GM12865 (cell line): Measurements from ENCODE around the gene GAB2.
A peak's percentile ranks its signal among the peaks of the same experiment; 100 is the strongest.

Experiments
- DNase-seq: peaks from one replicate; pipeline ENCODE4 v3.0.0; 2010; ENCODE audit warnings: low read depth
- H3K4me3 ChIP-seq: 2 replicates; pipeline ENCODE4 v1.5.1; 2011; ENCODE audit warnings: mild to moderate bottlenecking, low read depth, low read length, control low read depth
- TF ChIP-seq, protein P1 (sequence below): IDR thresholded peaks from 2 replicates; pipeline ENCODE4 v1.5.1; 2011; ENCODE audit warnings: low read length, control low read depth, low read depth, inconsistent platforms; ENCODE audit not compliant: insufficient read depth; ENCODE audit errors: missing control alignments

The GAB2 gene

DNA sequence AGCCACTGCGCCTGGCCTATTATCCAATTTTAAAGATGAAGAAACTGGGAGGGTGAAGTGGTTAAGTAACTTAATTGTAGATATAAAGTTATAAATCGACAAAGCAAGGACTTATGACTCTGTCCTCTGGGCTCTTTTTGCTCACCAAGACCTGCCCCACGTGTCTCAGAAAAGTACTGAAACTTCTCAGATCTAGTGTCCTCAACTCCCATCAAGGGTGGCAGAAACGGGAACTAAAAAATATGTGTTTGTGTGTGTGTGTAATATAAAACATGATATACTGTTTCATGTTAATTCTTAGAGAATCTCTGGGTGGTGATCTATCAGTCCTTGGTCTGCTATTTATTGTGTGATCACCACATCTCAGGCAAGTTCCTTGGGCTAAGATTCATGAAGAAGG is 104.9 kb downstream of the GAB2 start:
- TF ChIP-seq, protein P1, sequence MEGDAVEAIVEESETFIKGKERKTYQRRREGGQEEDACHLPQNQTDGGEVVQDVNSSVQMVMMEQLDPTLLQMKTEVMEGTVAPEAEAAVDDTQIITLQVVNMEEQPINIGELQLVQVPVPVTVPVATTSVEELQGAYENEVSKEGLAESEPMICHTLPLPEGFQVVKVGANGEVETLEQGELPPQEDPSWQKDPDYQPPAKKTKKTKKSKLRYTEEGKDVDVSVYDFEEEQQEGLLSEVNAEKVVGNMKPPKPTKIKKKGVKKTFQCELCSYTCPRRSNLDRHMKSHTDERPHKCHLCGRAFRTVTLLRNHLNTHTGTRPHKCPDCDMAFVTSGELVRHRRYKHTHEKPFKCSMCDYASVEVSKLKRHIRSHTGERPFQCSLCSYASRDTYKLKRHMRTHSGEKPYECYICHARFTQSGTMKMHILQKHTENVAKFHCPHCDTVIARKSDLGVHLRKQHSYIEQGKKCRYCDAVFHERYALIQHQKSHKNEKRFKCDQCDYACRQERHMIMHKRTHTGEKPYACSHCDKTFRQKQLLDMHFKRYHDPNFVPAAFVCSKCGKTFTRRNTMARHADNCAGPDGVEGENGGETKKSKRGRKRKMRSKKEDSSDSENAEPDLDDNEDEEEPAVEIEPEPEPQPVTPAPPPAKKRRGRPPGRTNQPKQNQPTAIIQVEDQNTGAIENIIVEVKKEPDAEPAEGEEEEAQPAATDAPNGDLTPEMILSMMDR = no peak
- H3K4me3 ChIP-seq = no peak overlapping the region
- DNase-seq = peak; percentile 69

DNA sequence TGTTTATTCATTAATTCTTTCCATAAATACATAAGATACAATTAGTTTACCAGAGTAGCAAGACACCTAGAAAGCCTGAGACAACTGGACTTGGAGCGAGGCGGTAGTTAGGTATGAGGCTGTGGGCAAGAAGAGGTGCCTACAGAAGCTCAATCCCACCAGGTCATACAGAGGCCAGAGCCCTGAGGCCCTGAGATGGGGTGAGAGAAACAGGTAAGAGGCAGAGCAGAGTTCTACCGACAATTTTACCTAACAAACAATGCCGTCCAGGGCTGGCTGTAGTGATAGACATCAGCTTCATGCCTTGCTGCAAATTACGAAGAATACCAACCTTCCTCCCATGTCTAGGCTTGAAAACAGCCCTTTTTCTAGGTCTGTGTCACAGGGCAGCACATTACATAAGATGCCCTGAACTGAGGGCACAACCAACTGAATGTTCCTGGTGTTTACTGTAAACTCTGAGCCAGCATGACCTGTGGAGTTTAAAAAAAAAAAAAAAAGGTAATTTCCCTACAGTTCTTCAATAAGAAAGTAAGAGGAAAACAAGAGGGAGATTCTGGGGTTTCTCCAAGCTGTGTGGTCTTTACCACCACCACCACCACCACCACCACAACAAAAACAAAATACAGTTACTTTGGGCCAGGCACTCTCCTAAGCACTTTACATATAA is 105.8 kb downstream of the GAB2 start:
- no peak overlapping the region for H3K4me3 ChIP-seq
- TF ChIP-seq, protein P1 = no peak
- DNase-seq = no peak

DNA sequence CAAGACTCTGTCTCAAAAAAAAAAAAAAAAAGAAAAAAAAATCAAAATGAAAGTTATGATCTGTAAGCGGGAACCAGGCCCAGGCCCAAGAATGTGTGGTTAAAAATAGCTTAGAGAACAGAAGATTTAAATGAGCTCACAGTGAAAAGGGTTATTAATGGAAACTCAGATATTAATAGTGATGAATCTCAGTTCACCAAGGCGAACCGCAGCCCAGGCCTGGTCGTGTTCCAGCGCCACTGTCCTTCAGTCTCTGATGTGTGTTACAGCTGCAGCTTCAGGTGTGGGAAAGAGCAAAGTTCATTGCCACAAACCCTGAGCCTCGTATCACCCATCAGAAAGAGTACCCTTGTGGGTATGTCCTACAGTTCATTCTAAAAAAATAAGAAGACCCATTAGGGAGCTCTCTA is 107.1 kb downstream of the GAB2 start:
- no peak overlapping the region for H3K4me3 ChIP-seq
- DNase-seq = peak; percentile 83

DNA sequence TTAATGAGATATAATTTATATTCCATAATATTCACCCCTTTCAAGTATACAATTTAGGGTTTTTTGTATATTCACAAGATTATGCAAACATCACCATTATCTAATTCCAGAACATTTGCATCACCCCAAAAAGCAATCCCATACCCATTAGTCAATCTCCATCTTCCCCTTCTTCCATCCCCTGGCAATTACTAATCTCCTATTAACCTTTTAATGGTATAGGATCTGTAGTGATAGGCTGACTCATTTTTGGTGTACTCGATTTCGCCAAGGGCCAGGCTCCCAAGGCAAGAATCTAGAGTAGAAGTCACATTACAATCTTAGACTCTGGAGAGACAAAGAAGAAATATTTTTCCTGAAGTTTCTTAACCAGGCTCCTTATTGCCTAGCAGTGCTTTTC is 113.4 kb downstream of the GAB2 start:
- DNase-seq = no peak
- TF ChIP-seq, protein P1 = no peak
- no peak overlapping the region for H3K4me3 ChIP-seq

More for the DNA sequence above, 107.1 kb downstream of the GAB2 start:
- TF ChIP-seq, protein P1 = no peak

DNA sequence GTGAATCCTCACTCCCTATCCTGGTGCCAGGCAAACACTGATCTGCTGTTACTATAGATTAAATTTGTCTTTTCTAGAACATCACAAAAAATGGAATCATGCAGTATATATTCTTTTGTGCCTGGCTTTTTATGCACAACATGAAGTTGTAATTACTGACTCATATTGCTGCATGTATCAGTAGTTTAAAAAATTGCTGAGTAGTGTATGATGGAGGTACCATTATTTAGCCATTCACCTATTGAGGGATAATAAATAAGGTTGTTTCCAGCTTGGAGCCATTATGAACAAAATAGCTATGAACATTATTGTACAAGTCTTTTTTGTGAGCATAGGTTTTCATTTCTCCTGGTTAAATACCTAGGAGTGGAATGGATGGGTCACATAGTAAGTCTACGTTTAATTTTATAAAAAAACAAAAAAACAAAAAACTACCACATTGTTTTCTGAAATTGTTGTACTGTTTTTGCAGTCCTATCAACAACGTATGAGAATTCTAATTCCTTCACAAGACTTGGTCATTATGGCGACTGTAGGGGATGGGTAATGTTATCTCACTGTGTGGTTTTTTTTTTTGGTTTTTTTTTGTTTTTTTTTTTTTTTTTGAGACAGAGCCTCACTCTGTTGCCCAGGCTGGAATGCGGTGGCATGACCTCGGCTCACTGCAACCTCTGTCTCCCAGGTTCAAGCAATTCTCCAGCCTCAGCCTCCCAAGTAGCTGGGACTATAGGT is 117.3 kb downstream of the GAB2 start:
- DNase-seq = no peak
- H3K4me3 ChIP-seq = no peak overlapping the region
- TF ChIP-seq, protein P1 = no peak

DNA sequence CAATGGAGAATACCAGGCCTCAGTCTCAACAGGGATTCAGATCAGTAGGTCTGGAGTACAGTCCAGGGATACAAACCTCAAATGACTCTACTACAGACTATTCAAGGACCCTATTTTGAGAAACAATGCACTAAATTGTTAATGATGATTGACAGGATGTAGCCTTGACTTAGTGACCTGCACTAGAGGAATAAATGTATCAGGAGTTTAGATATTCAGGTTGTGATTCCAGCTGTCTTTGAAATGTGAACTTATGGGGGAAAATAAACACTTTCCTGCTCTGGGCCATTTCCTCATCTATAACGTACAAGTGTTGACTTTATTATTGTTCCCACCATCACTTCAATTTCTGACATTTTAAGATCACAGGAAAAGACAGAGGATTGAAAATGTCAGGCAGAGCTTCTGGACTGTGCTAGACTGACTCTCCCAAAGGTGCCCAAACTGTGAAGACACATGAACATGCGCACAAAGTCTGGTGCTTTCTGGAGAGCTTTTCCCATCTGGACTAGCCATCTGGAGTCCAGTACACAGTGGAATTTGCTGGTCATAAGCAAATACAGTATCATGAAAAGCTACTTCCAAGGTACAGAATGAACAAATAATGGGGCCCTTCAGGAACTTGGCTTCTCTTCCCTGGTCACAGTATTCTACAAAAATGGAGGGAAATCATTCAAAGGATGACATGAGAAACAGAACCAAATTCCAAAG is 118.5 kb downstream of the GAB2 start:
- DNase-seq = no peak
- H3K4me3 ChIP-seq = no peak overlapping the region
- TF ChIP-seq, protein P1 = no peak
